Measurements from ENCODE around the gene RRP7A. TPM values are rescaled to one million over a fixed set of nuclear protein-coding genes. Genes with fewer than 3 reads are reported as not detected.
"Not testable (repeated sequence)": the region's sequence is repeated elsewhere in the genome, so short reads cannot be mapped to it uniquely, and the experiment has no call there.

Gene RRP7A
- total and polyA plus RNA-seq, 2 of the 13 experiments (the other 11 are each of a cell fraction or from before 2014, with no cell fraction given), result 15.3 to 41.6 TPM

- FAIRE-seq; in situ Hi-C loops (cut with HindIII; ENCODE audit: extremely low pct_ligation_motif_present, low pct_unique_long_range_greater_than_20kb); DNase-seq (ENCODE audit: low spot score); H3K27ac ChIP-seq (ENCODE audit: extremely low read length, insufficient read depth, low read length); H3K9me3 ChIP-seq (ENCODE audit: low read length); H3K79me2 ChIP-seq (ENCODE audit: insufficient read depth, low read length); intact Hi-C loops (cut with micrococcal nuclease; ENCODE audit: unreplicated experiment); H3K27me3 ChIP-seq (ENCODE audit: control insufficient read depth in 1 of 2, insufficient read depth in 2 of 2, low read length in 2 of 2); H3K4me2 ChIP-seq (ENCODE audit: low read depth, low read length); H3K36me3 ChIP-seq (replicated peaks in 1 of 2; ENCODE audit: control insufficient read depth in 1 of 2, insufficient read depth in 2 of 2, low read length in 2 of 2); POLR2A ChIA-PET; H3K4me3 ChIP-seq (replicated peaks in 1 of 3; ENCODE audit: insufficient read depth in 1 of 3, low read depth in 2 of 3, low read length in 3 of 3); H2AFZ ChIP-seq (ENCODE audit: low read length); CTCF ChIA-PET (ENCODE audit: low intra/inter-chr PET ratio, low total read pairs); H3K9ac ChIP-seq (ENCODE audit: insufficient read depth, low read depth, low read length); BruUV-seq (replicated peaks); H4K20me1 ChIP-seq (ENCODE audit: insufficient read depth, low read length): not testable (repeated sequence)
- peak; percentile 66 for ATAC-seq
- WGBS (ENCODE audit: low lambda C conversion rate), result no CpG with 5 or more reads among the region's 11 CpGs
- H3K4me1 ChIP-seq (ENCODE audit: insufficient read depth, low read length), result peaks cover 24% of the 10 kb centered on the region
Measured at GRCh38 chr22:42539236-42539771, 19.7 kb upstream of the RRP7A start.

- H3K4me2 ChIP-seq (ENCODE audit: low read depth, low read length); H3K4me3 ChIP-seq (replicated peaks in 1 of 3; ENCODE audit: insufficient read depth in 1 of 3, low read depth in 2 of 3, low read length in 3 of 3); H3K27ac ChIP-seq (ENCODE audit: extremely low read length, insufficient read depth, low read length); intact Hi-C loops (cut with micrococcal nuclease; ENCODE audit: unreplicated experiment); FAIRE-seq; H3K79me2 ChIP-seq (ENCODE audit: insufficient read depth, low read length); POLR2A ChIA-PET; H3K27me3 ChIP-seq (ENCODE audit: control insufficient read depth in 1 of 2, insufficient read depth in 2 of 2, low read length in 2 of 2); in situ Hi-C loops (cut with HindIII; ENCODE audit: extremely low pct_ligation_motif_present, low pct_unique_long_range_greater_than_20kb); H3K36me3 ChIP-seq (replicated peaks in 1 of 2; ENCODE audit: control insufficient read depth in 1 of 2, insufficient read depth in 2 of 2, low read length in 2 of 2); DNase-seq (ENCODE audit: low spot score); H3K9ac ChIP-seq (ENCODE audit: insufficient read depth, low read depth, low read length); H3K9me3 ChIP-seq (ENCODE audit: low read length); CTCF ChIA-PET (ENCODE audit: low intra/inter-chr PET ratio, low total read pairs); H2AFZ ChIP-seq (ENCODE audit: low read length); H4K20me1 ChIP-seq (ENCODE audit: insufficient read depth, low read length); BruUV-seq (replicated peaks): not testable (repeated sequence)
- WGBS (ENCODE audit: low lambda C conversion rate), result 50% methylated on average over 7 of the region's 14 CpGs
- ATAC-seq, result peak; percentile 57
- peaks cover 31% of the 10 kb centered on the region for H3K4me1 ChIP-seq (ENCODE audit: insufficient read depth, low read length)
Measured at GRCh38 chr22:42537199-42537831, 17.7 kb upstream of the RRP7A start.

- ATAC-seq; DNase-seq (ENCODE audit: low spot score); H4K20me1 ChIP-seq (ENCODE audit: insufficient read depth, low read length); H3K79me2 ChIP-seq (ENCODE audit: insufficient read depth, low read length); H3K9ac ChIP-seq (ENCODE audit: insufficient read depth, low read depth, low read length); H3K4me3 ChIP-seq (replicated peaks in 1 of 3; ENCODE audit: insufficient read depth in 1 of 3, low read depth in 2 of 3, low read length in 3 of 3); FAIRE-seq; H3K36me3 ChIP-seq (replicated peaks in 1 of 2; ENCODE audit: control insufficient read depth in 1 of 2, insufficient read depth in 2 of 2, low read length in 2 of 2); H2AFZ ChIP-seq (ENCODE audit: low read length); intact Hi-C loops (cut with micrococcal nuclease; ENCODE audit: unreplicated experiment); H3K27me3 ChIP-seq (ENCODE audit: control insufficient read depth in 1 of 2, insufficient read depth in 2 of 2, low read length in 2 of 2); CTCF ChIA-PET (ENCODE audit: low intra/inter-chr PET ratio, low total read pairs); H3K4me2 ChIP-seq (ENCODE audit: low read depth, low read length); H3K9me3 ChIP-seq (ENCODE audit: low read length); in situ Hi-C loops (cut with HindIII; ENCODE audit: extremely low pct_ligation_motif_present, low pct_unique_long_range_greater_than_20kb); BruUV-seq (replicated peaks); H3K27ac ChIP-seq (ENCODE audit: extremely low read length, insufficient read depth, low read length): not testable (repeated sequence)
- POLR2A ChIA-PET, result interaction anchor here (0.9 to 1.0 kb wide), 2 partner anchors 16 to 25 kb away, joined by 3 to 4 read pairs; no protein-coding TSS in a partner anchor
- peaks cover 31% of the 10 kb centered on the region for H3K4me1 ChIP-seq (ENCODE audit: insufficient read depth, low read length)
- 95% methylated on average over 18 of the region's 18 CpGs for WGBS (ENCODE audit: low lambda C conversion rate)
- 0 out of 2 replicates have a peak, but pooled peaks have one; percentile 19 for TF ChIP-seq RNF2 (conservative IDR thresholded peaks at IDR 0.05; ENCODE audit: low read depth)
- TF ChIP-seq, protein P1, sequence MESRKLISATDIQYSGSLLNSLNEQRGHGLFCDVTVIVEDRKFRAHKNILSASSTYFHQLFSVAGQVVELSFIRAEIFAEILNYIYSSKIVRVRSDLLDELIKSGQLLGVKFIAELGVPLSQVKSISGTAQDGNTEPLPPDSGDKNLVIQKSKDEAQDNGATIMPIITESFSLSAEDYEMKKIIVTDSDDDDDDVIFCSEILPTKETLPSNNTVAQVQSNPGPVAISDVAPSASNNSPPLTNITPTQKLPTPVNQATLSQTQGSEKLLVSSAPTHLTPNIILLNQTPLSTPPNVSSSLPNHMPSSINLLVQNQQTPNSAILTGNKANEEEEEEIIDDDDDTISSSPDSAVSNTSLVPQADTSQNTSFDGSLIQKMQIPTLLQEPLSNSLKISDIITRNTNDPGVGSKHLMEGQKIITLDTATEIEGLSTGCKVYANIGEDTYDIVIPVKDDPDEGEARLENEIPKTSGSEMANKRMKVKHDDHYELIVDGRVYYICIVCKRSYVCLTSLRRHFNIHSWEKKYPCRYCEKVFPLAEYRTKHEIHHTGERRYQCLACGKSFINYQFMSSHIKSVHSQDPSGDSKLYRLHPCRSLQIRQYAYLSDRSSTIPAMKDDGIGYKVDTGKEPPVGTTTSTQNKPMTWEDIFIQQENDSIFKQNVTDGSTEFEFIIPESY (CRISPR knock-in tag; IDR thresholded peaks at IDR 0.05), result peak; percentile 75; the same call in 1 of the 2 replicates
- 0 out of 2 replicates have a peak, but pooled peaks have one; percentile 2 for TF ChIP-seq ZNF121 (CRISPR knock-in tag; IDR thresholded peaks at IDR 0.05)
Measured at GRCh38 chr22:42536634-42537033, 17.0 kb upstream of the RRP7A start.
